ENCODE results near the gene FGD2. TPM values are rescaled to one million over a fixed set of nuclear protein-coding genes. Genes with fewer than 3 reads are reported as not detected.

Gene FGD2
- total and polyA plus RNA-seq, 2 of the 8 experiments (the other 6 are each of a cell fraction or from before 2014, with no cell fraction given) = 0.12 to 0.32 TPM

- WGBS, 2 experiments (ENCODE audit: extremely low coverage in 1 of 2, insufficient coverage in 1 of 2, insufficient read length in 1 of 2, insufficient replicate concordance in 2 of 2, low coverage in 1 of 2, low lambda C conversion rate in 2 of 2, missing lambda C conversion rate in 1 of 2) = 91% methylated on average over 6 of the region's 6 CpGs; no CpG with 5 or more reads in 1 of the 2 experiments
- H2BK120ac ChIP-seq (replicated peaks; ENCODE audit: low read depth, low read length) = no peak overlapping the region
- CTCF ChIA-PET (ENCODE audit: partially characterized antibody) = no interaction called here
Observed at GRCh38 chr6:37062424-37062823, 57.0 kb downstream of the FGD2 start.

More at GRCh38 chr6:37062424-37062823, 57.0 kb downstream of the FGD2 start:
- Histone ChIP-seq H2BK20ac (ENCODE audit: low read length) (peak overlapping the region; percentile 34; the same call in 1 of the 2 replicates), H3K4me3 (ENCODE audit: extremely low read depth in 1 of 4, insufficient read depth in 2 of 4, low read depth in 3 of 4, low read length in 4 of 4) (no peak overlapping the region), H2AK5ac (ENCODE audit: low read depth, low read length) (no peak overlapping the region), H4K91ac (replicated peaks; ENCODE audit: insufficient read length, low read length) (no peak overlapping the region), H3K4me2 (ENCODE audit: insufficient read depth in 1 of 2, low read depth in 2 of 2, low read length in 2 of 2) (no peak overlapping the region), H4K8ac (ENCODE audit: extremely low read depth, insufficient read depth, low read length) (no peak overlapping the region), H3K56ac (replicated peaks; ENCODE audit: insufficient read length, low read depth, low read length) (no peak overlapping the region), H2BK12ac (ENCODE audit: low read depth, low read length) (no peak overlapping the region), H2BK15ac (ENCODE audit: low read length) (no peak overlapping the region), H3K36me3 (ENCODE audit: control insufficient read depth in 2 of 4, insufficient read depth in 4 of 4, low read length in 3 of 4) (no peaks in the 10 kb centered on the region), H3K9ac (replicated peaks in 1 of 4; ENCODE audit: extremely low read depth in 1 of 4, low read depth in 3 of 4, low read length in 3 of 4) (no peak overlapping the region), H3K4me1 (replicated peaks in 1 of 4; ENCODE audit: control insufficient read depth in 3 of 4, insufficient read depth in 4 of 4, low read length in 3 of 4) (peaks cover 3 to 11% (median 6%) of the 10 kb centered on the region in 4 experiments), H3K23me2 (ENCODE audit: low read depth, low read length) (no peaks in the 10 kb centered on the region), H3K18ac (ENCODE audit: extremely low read depth, low read length) (no peak overlapping the region), H3K4ac (replicated peaks; ENCODE audit: insufficient read length, low read depth, low read length) (no peak overlapping the region), H3K27ac (ENCODE audit: low read depth, low read length) (no peak overlapping the region), H4K20me1 (replicated peaks in 1 of 2; ENCODE audit: control insufficient read depth in 1 of 2, insufficient read depth in 2 of 2, low read length in 2 of 2) (no peaks in the 10 kb centered on the region), H3K9me3 (ENCODE audit: insufficient read depth in 2 of 2, low read depth in 1 of 2, low read length in 1 of 2) (no peaks in the 10 kb centered on the region), H3K79me1 (ENCODE audit: low read depth, low read length) (no peaks in the 10 kb centered on the region), H2BK5ac (ENCODE audit: low read depth, low read length) (no peak overlapping the region), H3K23ac (ENCODE audit: insufficient read length) (no peak overlapping the region), H3K79me2 (ENCODE audit: control insufficient read depth in 1 of 2, insufficient read depth in 2 of 2, low read length in 2 of 2) (no peaks in the 10 kb centered on the region), H3K14ac (ENCODE audit: insufficient read length) (no peak overlapping the region), H4K5ac (ENCODE audit: insufficient read length, low read depth, low read length) (no peak overlapping the region), H2AFZ (ENCODE audit: low read length) (no peak overlapping the region), H3K27me3 (replicated peaks in 1 of 4; ENCODE audit: control insufficient read depth in 3 of 4, extremely low read depth in 1 of 4, insufficient read depth in 3 of 4, low read length in 3 of 4) (no peaks in the 10 kb centered on the region)
- POLR2A ChIA-PET (ENCODE audit: partially characterized antibody) = no interaction called here
- no peak for TF ChIP-seq SP2 (IDR thresholded peaks at IDR 0.05; ENCODE audit: low read length)
- TF ChIP-seq TCF12 (IDR thresholded peaks at IDR 0.05; ENCODE audit: low read depth, low read length) = no peak
- no peak for TF ChIP-seq FOSL1 (IDR thresholded peaks at IDR 0.05; ENCODE audit: insufficient read depth, low read depth, low read length)
- no peak for TF ChIP-seq SRF (IDR thresholded peaks at IDR 0.05; ENCODE audit: low read depth, low read length)
- DNase-seq (ENCODE audit: low read depth in 1 of 2, low spot score in 2 of 2) (no peak), FAIRE-seq (no peak)

Data from H1 (cell line).